Muscle layer of colon (tissue), 2 donors: Measurements from ENCODE around the gene FKBP8.
"Not testable (repeated sequence)": the region's sequence is repeated elsewhere in the genome, so short reads cannot be mapped to it uniquely, and the experiment has no call there.

ENCODE experiments used
- H3K27ac ChIP-seq: one replicate; pipeline ENCODE4 v1.7.0; 2013; ENCODE audit warnings: low read depth, mild to moderate bottlenecking, low read length, moderate library complexity
- H3K27me3 ChIP-seq, 2 donors: one replicate each; pipeline ENCODE4 v1.7.0; 2013; ENCODE audit warnings: low read length in 2 of 2, mild to moderate bottlenecking in 2 of 2; ENCODE audit not compliant: insufficient read depth in 2 of 2, control insufficient read depth in 1 of 2
- H3K36me3 ChIP-seq: one replicate; pipeline ENCODE4 v1.7.0; 2013; ENCODE audit warnings: mild to moderate bottlenecking, low read length; ENCODE audit not compliant: insufficient read depth
- H3K4me1 ChIP-seq: one replicate; pipeline ENCODE4 v1.7.0; 2013; ENCODE audit warnings: mild to moderate bottlenecking, low read length; ENCODE audit not compliant: insufficient read depth
- H3K4me3 ChIP-seq, 2 donors: one replicate each; pipeline ENCODE4 v1.7.0; 2013; ENCODE audit warnings: low read length in 2 of 2, low read depth in 1 of 2, mild to moderate bottlenecking in 1 of 2, moderate library complexity in 1 of 2
- H3K9ac ChIP-seq: one replicate; pipeline ENCODE4 v1.7.0; 2013; ENCODE audit warnings: low read length
- H3K9me3 ChIP-seq: one replicate; pipeline ENCODE4 v1.7.0; 2013; ENCODE audit warnings: mild to moderate bottlenecking, low read length
- donor health status: abdominal sarcoma.
- donor health status: Adenocarcinoma of cecum.

Gene FKBP8

DNA sequence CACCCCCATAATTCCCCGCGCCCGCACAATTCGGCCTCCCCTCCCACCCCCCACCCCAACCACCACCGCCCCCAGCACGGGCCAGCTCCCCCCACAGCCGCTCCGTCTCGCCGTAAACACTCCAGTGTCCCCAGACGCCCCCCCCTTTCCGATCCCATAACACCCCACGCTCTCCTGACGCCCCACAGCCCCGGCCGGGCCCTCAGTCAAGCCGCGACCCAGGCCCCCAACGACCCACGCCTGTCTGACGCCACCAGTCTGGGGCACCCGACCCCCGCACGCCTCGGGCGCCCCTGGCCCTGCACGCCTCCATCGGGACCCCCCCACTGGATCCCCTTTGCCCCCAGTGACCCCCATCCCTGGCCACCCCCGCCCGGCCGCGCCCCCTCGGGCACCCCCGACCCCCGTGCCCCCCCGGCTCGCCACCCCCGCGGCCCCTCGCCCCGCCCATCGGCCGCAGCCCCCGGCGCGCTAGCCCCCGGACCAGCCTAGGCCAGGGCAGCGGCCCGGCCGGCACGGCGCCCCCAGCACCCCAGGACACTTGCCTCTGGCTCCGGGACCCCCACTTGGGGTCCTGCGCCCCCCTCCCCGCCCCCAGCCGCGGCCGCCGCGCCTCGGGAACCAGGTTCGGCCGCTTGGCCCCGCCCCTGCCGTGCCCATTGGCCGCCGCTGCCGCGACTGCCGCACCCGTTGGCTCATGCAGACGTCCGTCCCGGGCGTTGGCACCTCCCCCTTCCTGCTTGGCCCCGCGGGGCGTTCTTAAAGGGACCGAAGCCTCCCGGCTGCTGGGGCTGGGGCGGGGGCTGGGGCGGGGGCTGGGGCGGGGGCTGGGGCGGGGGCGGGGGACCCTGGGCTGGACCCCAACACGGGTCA lies at the start of gene FKBP8:
FKBP8 (minus strand) TSS at position 633 of the 873 bp plus-strand sequence. CDS start 1,603 bp downstream, outside the sequence.
- Histone ChIP-seq H3K9me3 (no peaks in the 10 kb centered on the region), H3K27me3 (no peaks in the 10 kb centered on the region), H3K9ac (peak within 1 kb of the TSS; percentile 83), H3K36me3 (peaks cover 16% of the 10 kb centered on the region), H3K27ac (peak within 1 kb of the TSS; percentile 84), H3K4me1 (peaks cover 16% of the 10 kb centered on the region), H3K4me3 (peak within 1 kb of the TSS; percentile 38 to 64)

DNA sequence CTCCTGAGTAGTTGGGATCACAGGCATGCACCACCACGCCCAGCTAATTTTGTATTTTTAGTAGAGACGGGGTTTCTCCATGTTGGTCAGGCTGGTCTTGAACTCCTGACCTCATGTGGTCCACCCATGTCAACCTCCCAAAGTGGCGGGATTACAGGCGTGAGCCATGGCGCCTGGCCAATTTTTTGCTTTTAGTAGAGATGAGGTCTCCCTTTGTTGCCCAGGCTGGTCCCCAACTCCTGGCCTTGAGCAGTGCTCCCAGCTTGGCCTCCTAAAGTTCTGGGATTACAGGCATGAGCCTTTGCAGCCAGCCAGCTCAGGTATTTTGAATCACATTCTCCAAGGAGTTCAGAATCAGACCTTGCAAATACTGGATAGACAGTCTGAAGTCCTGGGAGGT lies 49.4 kb upstream of the FKBP8 start:
- H3K27me3 ChIP-seq = peaks cover 0 to 16% of the 10 kb centered on the region in 2 donors
- not testable (repeated sequence) for H3K36me3 ChIP-seq, H3K27ac ChIP-seq, H3K9ac ChIP-seq, H3K4me3 ChIP-seq, H3K9me3 ChIP-seq
- H3K4me1 ChIP-seq = peaks cover 20% of the 10 kb centered on the region

DNA sequence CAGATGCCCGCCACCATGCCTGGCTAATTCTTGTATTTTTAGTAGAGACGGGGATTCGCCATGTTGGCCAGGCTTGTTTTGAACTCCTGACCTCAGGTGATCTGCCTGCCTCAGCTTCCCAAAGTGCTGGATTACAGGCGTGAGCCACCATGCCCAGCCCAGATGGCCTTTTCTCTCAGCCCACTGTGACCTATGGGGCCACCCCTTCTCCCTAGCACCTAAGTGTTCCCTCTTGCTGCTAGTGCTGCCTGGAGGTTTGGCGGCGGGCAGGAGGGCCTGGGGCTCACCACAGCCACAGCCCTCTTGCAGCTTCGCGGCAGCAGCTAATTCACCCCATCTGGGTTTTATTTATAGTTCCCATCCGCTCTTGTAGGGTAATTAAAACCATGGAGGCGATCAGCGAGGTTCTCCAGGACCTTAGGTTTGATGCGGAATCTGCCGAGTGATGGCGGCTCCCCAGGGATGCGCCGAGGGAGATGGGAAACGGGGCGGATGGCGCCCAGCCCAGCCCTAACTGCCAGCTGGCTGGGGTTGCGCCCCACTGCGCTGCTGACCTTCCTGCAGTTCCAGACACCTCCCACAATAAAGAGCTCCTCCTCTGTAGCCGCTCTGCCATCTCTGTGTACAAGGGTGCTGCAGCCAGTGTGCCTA lies 48.5 kb upstream of the FKBP8 start:
- Histone ChIP-seq H3K4me3 (no peak overlapping the region), H3K9me3 (no peaks in the 10 kb centered on the region), H3K4me1 (peaks cover 20% of the 10 kb centered on the region), H3K27ac (no peak overlapping the region), H3K9ac (no peak overlapping the region), H3K27me3 (peaks cover 0 to 8% of the 10 kb centered on the region in 2 donors), H3K36me3 (peaks cover 7% of the 10 kb centered on the region)

DNA sequence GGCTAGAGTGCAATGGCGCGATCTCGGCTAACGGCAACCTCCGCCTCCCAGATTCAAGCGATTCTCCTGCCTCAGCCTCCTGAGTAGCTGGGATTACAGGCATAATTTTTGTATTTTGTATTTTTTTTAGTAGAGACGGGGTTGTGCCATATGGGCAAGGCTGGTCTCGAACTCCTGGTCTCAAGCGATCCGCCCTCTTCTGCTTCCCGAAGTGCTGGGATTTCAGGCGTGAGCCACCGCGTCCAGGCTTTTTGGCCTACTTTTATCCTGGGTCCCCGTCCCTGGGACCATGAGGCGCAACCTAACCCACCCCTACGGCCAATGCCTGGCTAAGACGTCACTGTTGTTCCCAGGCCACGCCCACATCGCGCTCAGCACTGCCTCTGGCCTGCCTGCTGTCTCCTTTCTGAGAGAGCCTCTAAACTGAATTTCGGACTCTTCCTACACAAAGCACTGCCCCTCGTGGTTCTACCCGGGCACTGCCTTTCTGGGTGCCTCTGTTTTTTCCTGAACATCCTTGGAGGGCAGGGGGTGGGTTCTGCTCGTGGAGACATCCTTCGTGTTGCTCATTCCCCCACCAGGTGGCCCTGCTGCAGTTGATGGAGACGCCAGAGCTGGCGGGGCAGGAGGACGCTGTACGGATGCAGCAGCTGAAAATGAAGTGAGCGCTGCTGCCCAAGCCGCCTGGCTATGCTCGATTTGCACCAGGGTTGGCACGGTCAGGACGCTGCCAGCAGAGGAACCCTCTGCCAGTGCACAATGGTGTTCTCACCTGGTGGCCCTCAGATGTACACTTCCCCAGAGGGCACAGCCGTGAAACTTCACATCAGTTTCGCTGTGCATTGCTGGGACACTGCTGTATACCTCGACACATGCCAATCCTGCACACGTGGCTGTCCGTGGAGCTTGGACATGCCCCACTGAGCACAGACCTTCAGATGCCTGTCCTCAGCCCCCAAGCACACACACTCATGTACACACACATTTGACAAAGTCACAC lies 47.2 kb upstream of the FKBP8 start:
- Histone ChIP-seq H3K9me3 (no peaks in the 10 kb centered on the region), H3K4me1 (peaks cover 20% of the 10 kb centered on the region), H3K4me3 (no peak overlapping the region), H3K27ac (no peak overlapping the region), H3K36me3 (peaks cover 7% of the 10 kb centered on the region), H3K9ac (no peak overlapping the region), H3K27me3 (no peaks in the 10 kb centered on the region)

DNA sequence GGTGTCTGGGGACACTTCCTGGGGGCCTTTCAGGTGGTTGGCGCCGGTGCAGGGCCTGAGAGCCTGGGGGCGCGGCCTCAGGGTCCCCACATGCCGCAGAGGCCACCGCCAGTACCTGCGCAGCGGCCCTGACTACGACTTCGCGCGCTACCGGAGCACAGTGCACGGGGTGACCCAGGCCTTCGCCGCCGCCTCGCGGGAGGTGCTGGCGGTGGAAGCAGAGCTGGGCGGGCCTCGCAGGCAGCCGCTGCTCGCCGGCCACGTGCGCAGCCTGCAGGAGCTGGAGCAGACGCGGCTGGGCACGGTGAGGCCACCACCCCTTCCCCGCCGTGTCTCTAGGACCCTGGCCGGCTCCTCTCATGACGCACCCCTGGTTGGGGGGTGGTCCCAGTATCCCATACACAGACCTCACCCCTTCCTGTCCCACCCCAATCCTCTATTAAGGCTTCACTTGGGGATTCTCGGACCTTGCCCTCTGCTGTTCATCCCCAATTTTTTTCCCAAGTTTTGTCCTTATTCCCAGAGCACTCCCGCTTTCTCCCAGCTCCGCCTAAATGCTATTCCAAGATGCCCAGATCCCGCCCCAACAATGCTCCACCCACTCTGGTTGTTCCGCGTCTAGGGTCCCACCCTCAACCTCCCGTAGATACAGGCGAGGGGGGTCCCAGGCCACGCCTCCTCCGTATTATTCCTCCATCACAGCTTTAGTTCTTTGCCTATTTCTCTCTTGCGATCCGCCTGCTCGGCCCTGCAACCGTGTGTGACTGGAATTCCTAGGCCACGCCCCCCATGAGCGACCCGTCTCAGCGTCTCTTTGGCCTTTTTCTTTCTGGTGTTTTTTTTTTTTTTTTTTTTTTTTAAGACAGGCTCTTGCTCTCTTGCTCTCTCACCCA lies 46.3 kb upstream of the FKBP8 start:
- peak overlapping the region; percentile 88 for H3K27ac ChIP-seq
- H3K9ac ChIP-seq = peak overlapping the region; percentile 39
- peaks cover 7% of the 10 kb centered on the region for H3K36me3 ChIP-seq
- H3K4me1 ChIP-seq = peaks cover 17% of the 10 kb centered on the region
- no peaks in the 10 kb centered on the region for H3K9me3 ChIP-seq
- H3K4me3 ChIP-seq = peak overlapping the region; percentile 30 to 75
- H3K27me3 ChIP-seq = no peaks in the 10 kb centered on the region

DNA sequence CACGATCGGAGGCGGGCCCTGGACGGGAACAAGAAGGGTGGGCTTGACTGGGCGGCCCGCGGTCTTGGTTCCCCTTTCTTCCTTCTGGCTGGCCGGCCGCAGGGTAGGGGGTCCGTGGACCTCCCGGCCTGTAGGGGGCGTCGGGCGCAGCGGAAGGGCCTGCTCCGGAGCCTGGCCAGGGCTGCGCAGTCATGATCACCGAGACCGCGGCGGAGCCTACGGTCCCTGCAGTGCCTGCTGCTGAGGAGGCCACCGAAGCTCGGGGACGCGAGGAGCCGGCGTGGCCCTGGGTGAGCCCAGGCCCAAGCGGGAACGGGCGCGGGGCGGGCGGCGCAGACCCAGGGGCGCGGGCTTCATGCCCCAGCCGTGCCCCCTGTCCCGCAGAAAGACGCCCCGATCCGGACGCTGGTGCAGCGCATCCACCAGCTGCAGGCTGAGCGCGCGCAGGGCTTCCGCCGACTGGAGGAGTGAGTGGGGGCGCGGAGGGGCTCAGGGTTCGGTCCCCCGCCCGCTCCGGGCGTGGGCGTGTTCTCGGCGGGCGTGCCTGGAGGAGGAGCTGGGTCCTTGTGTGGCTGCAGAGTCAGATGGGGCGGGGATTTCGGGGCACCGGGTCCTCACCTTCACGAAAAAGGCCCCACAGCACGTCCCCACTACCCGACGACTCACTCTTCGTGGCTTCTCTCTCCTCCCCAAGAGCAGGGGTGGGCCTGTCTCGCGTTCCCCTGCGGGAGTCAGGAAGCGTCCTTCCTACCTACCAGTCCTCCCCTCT lies 45.4 kb upstream of the FKBP8 start, which contains the start of gene REX1BD:
REX1BD (plus strand) TSS at position 188 of the 769 bp plus-strand sequence; CDS start at position 192, 4 bp downstream.
- peaks cover 7% of the 10 kb centered on the region for H3K36me3 ChIP-seq
- H3K27me3 ChIP-seq = no peaks in the 10 kb centered on the region
- peak within 1 kb of the TSS; percentile 39 for H3K9ac ChIP-seq
- no peaks in the 10 kb centered on the region for H3K9me3 ChIP-seq
- peak within 1 kb of the TSS; percentile 88 for H3K27ac ChIP-seq
- H3K4me1 ChIP-seq = peaks cover 12% of the 10 kb centered on the region
- H3K4me3 ChIP-seq = peak within 1 kb of the TSS; percentile 30 to 75

DNA sequence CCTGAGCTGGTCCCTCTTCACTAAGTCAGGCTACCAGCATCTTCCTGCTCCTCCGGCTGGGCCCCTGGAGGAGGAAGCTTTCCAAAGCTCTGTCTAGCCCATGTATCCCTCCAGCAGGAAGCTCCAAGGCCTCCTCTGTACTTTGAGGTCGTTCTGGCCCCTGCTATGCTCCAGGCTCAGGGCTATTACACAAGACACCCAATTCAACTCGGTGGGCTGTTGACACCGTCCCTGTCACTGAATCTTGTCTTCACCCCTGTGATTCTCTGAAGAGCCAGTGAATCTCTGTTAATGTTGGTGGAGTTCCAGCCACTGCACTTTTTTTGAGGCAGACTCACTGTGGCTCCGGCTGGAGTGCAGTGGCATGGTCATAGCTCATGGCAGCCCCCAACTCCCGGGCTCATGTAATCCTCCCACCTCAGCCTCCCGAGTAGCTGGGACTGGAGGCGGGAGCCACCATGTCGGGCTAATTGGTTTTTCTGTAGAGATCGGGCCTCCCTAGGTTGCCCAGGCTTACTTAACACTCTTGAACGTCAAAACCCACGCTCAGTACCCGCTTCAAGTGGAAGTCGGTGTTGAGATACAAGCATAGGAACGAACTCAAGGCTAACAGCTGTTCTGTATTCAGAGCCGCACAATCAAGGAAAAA lies 44.7 kb upstream of the FKBP8 start:
- peak overlapping the region; percentile 30 to 75 for H3K4me3 ChIP-seq
- H3K9me3 ChIP-seq = no peaks in the 10 kb centered on the region
- H3K9ac ChIP-seq = no peak overlapping the region
- H3K27ac ChIP-seq = peak overlapping the region; percentile 88
- peaks cover 12% of the 10 kb centered on the region for H3K4me1 ChIP-seq
- no peaks in the 10 kb centered on the region for H3K27me3 ChIP-seq
- H3K36me3 ChIP-seq = peaks cover 7% of the 10 kb centered on the region

DNA sequence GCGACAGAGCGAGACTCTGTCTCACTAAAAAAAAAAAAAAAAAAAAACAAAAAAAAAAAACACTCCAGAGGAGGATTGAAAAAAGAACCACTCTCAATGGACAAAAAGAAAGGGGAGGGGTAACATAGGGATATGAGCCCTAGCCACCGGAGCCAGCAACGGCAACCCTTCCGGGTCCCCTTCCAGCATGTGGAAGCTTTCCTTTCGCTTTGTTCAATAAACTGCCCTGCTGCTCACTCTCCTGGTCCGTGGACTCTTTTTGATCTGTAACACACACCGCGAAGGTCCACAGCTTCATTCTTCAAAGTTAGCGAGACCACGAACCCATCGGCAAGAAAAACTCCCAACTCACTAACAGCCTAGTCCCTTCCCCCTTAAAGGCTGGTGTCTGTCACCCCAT lies 44.2 kb upstream of the FKBP8 start:
- no peaks in the 10 kb centered on the region for H3K9me3 ChIP-seq
- peaks cover 7% of the 10 kb centered on the region for H3K36me3 ChIP-seq
- no peak overlapping the region for H3K4me3 ChIP-seq
- H3K9ac ChIP-seq = no peak overlapping the region
- H3K27ac ChIP-seq = no peak overlapping the region
- no peaks in the 10 kb centered on the region for H3K27me3 ChIP-seq
- H3K4me1 ChIP-seq = peaks cover 12% of the 10 kb centered on the region

DNA sequence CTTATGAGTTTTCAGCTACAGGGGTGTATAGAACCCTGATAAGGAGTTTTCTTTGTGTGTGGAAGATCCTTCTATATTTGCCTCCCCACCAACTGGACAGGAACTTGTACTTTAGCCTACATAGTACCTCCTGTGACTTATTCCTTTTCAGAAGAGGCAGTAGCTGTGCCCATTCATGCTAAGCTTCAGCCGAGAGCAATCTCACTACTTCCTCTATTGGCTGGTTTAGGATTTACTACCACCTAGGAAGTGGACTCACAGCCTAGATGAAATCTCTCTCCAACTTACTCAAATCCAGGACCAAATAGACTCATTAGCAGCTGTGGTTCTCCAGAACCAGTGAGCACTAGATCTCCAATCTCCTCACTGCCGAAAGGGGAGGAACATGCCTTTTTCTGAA lies 42.9 kb upstream of the FKBP8 start:
- no peaks in the 10 kb centered on the region for H3K27me3 ChIP-seq
- no peak overlapping the region for H3K4me3 ChIP-seq
- no peaks in the 10 kb centered on the region for H3K9me3 ChIP-seq
- H3K9ac ChIP-seq = no peak overlapping the region
- H3K4me1 ChIP-seq = peaks cover 12% of the 10 kb centered on the region
- H3K36me3 ChIP-seq = peaks cover 7% of the 10 kb centered on the region
- no peak overlapping the region for H3K27ac ChIP-seq
